HuH-7 (cell line): ENCODE results near the gene NAPA.

Experiments used
- DNase-seq: peaks from one replicate; pipeline ENCODE4 v3.0.0; 2011; ENCODE audit warnings: low spot score

Gene NAPA

DNA sequence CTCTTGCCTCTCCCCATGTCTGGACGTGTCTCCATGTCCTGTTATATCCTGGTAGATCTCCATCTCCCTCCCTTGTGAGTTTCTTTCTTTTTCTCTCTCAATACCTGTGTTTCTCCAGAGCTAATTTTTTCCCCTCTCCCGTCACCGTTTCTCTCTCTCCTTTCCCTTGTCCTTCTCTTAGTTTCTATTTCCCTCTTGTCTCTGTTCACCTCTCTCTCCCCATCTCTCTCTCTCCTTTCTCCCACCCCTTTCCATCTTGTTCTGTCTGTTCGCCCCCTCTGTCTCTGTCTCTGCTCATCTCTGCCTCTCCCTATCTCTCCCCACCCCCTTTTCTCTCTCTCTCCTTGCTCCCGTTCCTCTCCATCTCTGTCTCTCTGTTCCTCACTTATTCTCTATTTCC, 56.2 kb downstream of the NAPA start:
- DNase-seq, result no peak

DNA sequence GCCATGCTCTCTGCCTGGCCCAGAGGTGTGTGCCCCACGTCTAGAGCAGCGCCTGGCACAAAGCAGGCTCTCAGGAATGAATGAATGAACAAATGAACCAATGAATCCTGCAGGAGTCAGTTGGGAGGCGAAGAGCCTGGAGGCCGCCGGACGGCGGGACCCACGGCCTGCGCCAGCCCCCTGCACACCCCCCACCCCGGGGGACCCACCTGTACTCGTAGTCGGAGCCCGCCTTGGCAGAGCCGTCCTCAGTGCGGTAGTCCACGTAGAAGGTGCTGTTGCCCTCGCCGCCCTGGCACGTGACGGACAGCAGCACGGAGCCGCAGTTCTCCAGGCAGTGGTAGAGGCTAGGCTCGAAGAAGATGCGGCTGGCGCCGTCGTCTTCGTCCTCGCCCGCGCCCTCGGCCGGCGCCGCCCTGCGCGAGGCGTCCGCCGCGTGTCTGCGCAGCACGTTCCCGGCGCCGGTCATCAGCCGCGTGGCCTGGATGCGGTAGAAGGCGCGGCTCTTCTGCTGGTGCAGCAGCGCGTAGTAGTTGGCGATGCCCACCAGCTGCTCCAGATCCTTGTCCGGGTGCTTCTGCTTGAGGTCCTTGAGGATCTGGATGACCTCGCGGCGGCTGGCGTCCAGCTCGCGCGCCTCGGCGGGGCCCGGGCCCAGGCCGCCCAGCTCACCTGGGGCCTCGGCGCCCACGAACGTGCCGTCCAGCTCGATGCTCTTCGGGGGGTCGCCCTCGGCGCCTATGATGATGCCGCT, 58.0 kb downstream of the NAPA start:
- no peak for DNase-seq

DNA sequence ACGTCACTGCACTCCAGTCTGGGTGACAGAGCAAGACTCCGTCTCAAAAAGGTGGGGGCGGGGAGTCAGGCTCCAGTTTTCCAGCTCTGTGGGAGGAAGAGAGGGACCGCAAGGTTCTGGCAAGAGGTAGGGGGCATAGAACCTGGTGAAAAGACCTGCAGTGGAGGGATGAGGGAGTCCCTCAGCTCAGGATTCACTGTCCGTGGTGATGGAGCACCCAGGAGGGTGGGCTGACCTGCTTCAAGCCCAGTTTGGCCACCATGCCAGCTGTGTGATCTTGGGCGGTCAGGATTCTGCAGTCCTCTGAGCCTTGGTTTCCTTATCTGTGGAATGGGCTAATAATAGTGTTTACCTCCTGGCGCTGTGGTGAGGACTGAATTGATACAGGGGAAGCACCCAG, 64.4 kb downstream of the NAPA start:
- no peak for DNase-seq

DNA sequence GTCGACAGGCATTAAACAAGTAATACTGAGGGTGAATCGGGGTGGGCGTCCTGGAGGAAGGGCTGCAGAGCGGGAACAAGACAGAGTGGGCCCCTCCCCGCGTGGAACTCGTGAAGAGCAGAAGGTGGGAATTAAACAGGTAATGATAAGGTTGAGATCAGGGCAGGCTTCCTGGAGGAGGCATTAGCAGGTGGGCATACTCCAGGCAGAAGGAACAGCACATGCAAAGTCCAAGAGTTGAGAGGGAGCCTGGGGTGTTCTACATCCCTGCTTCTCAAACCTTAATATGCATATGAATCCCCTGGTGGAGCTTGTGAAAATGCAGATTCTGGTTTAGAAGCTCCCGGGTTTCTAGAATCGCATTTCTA, 66.5 kb downstream of the NAPA start:
- DNase-seq, result no peak

DNA sequence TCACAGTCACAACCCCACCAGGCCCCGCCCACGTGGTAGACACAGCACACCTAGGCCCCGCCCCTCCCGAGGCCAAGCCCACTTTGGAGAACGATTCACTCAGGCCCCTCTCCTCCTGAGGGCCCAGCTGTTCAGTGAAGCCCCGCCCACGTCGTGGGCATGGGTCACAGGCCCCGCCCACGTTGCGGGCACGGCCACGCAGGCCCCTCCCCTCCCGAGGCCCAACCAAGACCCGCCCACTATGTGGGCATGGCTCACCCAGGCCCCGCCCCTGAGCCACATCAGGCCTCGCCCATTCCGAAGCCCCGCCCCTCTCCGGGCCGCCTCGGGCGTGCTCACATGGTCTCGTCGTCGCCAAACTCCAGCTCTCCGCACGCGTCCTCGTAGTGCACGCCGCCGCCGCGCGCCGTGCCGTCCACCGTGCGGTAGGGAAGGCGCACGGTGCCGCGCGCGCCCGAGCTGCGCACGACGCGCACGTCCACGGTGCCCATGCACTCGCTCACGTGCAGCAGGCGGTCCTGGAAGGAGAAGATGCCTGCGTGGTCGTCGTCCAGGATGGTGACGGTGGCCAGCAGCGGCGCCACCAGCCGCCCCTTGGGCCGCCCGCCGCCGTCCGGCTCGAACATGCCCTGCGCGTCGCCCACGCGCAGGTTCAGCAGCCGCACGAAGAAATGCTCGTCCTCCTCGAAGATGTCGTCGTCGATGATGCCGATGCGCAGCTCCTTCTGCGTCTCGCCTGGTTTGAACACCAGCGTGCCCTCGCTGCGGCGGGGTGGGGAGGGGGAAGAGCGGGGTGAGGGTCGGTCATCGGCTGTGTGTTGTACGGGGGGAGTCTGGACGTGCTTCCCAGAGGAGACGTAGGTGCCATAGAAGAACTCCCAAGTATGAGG, 67.1 kb downstream of the NAPA start:
- DNase-seq, result no peak

DNA sequence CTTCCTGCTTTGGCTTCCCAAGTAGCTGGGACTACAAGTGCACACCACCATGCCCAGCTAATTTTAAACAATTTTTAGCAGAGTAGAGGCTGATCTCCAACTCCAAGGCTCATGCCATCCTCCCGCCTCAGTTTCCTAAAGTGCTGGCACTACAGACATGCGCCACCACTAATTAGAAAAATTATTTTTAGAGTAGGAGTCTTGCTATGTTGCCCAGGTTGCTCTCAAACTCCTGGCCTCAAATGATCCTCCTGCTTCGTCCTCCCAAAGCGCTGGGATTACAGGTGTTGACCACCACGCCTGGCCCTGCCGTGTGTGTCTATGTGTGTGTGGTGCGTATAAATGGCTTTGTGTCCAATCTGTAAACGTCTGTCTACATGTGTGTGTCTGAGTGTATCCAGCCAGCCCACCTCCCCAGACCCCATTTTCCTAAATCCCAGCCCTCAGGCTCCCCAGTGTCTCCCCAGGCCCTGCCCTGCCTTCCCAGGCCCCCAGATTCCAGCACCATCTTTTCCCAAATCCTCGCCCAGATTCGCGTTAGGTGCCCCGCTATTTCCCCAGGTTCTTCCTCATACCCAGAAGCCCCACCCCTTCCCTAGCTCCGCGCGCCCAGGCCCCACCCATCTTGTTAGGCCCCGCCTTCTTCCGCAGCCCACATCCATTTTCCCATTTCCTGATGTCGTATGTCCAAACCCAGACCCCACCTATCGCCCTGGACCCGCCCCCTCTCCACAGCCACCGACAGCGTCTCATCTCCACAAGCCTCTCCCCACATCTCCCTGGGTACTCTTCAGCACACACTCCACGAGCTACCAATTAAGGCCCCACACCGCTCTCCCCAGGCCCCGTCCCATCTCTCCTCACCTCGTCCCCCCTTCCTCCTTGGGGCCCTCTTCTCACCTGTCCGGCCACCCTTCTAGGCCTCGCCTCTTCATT, 68.1 kb downstream of the NAPA start:
- DNase-seq, result no peak

DNA sequence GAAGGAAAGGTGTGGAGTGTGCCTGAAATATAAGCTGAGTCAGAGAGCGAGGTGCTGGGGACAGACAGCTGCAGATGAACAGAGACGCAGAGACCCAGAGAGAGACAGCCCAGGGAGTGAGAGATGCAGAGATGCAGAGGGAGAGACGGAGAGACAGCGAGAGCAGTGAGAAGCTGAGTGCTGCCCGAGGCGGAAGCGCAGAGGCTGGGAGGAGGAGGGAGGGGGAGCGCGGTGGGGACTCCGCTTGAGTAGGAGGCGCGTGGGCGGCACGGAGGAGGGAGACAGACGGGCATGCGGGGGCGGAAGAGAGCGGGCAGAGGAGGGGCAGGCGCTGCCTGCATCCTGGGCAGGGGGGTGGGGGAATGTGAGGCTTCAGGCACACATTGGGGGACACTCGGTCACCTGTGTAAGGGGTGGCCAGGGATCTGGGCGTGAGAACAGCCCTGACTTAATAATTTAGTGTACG, 68.9 kb downstream of the NAPA start:
- DNase-seq, result no peak

DNA sequence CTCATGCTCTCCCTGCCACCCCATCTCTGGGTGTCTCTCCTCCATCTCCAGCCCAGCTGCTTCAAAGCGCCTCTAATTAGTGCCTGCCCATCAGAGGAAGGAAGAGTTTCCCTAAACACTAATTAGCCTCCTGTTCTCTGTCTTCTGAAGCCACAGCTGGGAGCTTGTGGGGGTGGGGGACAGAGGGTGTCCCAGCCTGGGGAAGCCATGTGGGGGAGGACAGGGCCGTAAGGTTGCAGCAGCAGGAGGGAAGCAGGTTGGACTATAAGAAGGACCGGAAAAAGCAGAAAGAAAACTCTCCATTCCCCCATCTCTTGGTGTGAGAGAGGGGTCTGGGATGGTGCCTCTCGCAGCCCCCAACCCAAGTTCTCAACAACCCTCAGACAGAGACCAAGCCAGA, 69.3 kb downstream of the NAPA start:
- DNase-seq, result no peak

DNA sequence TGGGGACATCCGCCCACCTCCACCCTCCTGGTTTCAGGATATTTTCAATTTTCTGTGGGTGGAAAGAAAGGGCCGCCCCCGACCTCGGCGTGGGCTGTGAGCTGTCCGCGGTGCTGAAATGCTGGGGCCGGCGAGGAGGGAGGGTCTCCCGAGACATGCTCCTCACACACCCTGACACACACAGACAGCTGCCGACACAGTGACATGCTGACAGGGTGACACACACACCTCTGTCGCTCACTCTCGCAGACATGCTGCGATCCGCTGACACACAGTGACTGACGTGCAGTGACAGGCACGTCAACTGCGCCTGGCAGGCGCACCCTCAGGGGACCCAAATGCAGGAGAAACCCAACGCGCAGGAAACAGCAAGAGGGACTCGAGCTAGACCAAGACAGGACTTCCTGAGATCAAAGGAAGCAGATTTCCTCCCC, 70.5 kb downstream of the NAPA start:
- peak; percentile 52 for DNase-seq

DNA sequence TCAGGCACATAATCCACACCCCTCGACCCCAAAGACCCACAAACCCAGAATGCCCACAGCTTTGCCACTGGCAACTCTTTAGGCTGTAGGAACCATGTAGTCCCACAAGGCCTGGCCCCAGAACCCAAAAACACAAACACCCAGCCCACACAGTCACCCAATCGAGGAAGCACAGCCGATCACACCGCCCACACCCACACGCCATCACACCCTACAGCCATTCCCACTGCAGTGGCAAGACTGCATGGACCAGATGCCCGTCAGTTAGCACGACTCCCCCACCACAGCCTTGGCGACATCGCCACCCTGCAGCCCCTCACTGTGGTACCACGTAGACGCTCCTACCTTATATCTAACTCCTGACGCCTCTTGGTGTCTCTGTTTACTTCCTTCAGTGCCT, 71.5 kb downstream of the NAPA start:
- DNase-seq, result no peak

DNA sequence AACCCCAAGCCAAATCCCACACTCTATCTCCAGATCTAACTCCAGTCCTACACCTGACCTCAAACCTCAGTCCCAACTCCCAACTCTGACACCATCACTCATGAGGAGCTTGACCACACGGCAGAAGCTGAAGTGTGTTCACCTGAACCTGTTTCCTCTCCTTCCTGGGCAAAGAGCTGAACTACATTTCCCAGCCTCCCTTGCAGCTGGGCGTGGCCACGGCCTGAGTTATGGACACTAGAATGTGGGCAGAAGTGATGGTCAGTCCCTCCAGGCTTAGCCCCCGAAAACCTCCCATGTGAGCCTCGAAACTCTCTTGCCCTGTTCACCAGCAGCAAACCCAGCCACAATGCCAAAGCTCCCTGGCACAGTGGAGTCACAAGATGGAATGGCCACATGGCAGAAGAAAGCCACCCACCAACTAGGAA, 76.1 kb downstream of the NAPA start:
- DNase-seq, result no peak
